Effector memory CD8-positive, alpha-beta T cell (primary cell): Measurements from ENCODE around the gene FBXO33.

Experiments used
- ATAC-seq: fragments of 150-1000 bp; cut with Tn5 transposase; replicated peaks from 2 replicates; pipeline ENCODE4 v1.10.0; 2021; ENCODE audit warnings: mild to moderate bottlenecking, moderate library complexity
- DNase-seq, 3 experiments: peaks; one replicate each; pipeline ENCODE4 v3.0.0; 2021
- H3K27ac Mint-ChIP-seq, 2 donors: one replicate each; pipeline ENCODE4 v1.8.0; 2022; ENCODE audit warnings: mild to moderate bottlenecking in 2 of 2, mixed read lengths in 2 of 2, moderate library complexity in 2 of 2
- H3K27me3 Mint-ChIP-seq, 2 donors: one replicate each; pipeline ENCODE4 v1.8.0; 2022; ENCODE audit warnings: mixed read lengths in 2 of 2
- H3K36me3 Mint-ChIP-seq: one replicate; pipeline ENCODE4 v1.8.0; 2022; ENCODE audit warnings: mild to moderate bottlenecking, moderate library complexity, mixed read lengths; ENCODE audit not compliant: insufficient read depth
- H3K4me1 Mint-ChIP-seq, 2 donors: one replicate each; pipeline ENCODE4 v1.8.0; 2022; ENCODE audit warnings: low read depth in 2 of 2, mixed read lengths in 2 of 2
- H3K4me3 Mint-ChIP-seq, 2 donors: one replicate each; pipeline ENCODE4 v1.8.0; 2022; ENCODE audit warnings: mild to moderate bottlenecking in 2 of 2, mixed read lengths in 2 of 2, moderate library complexity in 2 of 2
- H3K9me3 Mint-ChIP-seq, 2 donors: one replicate each; pipeline ENCODE4 v1.8.0; 2022; ENCODE audit warnings: mixed read lengths in 2 of 2

FBXO33 gene

GRCh38 chr14:39422243-39422642 is 10.0 kb downstream of the FBXO33 start:
- ATAC-seq (no peak), DNase-seq (no peak)
- peaks cover 0 to under 1% of the 10 kb centered on the region in 2 donors for H3K9me3 Mint-ChIP-seq
- H3K4me1 Mint-ChIP-seq: peaks cover 34 to 53% of the 10 kb centered on the region in 2 donors
- H3K36me3 Mint-ChIP-seq: peaks cover 23% of the 10 kb centered on the region
- peak overlapping the region in 1 of 2 donors; percentile 16 for H3K27ac Mint-ChIP-seq
- H3K27me3 Mint-ChIP-seq: no peaks in the 10 kb centered on the region
- H3K4me3 Mint-ChIP-seq: peak overlapping the region in 1 of 2 donors; percentile 2

- H3K9me3 Mint-ChIP-seq: peaks cover 4 to 12% of the 10 kb centered on the region in 2 donors
- H3K27ac Mint-ChIP-seq: no peak overlapping the region
- DNase-seq (no peak), ATAC-seq (peak; percentile 46)
- H3K4me3 Mint-ChIP-seq: no peak overlapping the region
- peaks cover 27 to 42% of the 10 kb centered on the region in 2 donors for H3K4me1 Mint-ChIP-seq
- H3K36me3 Mint-ChIP-seq: peaks cover 28% of the 10 kb centered on the region
- no peaks in the 10 kb centered on the region for H3K27me3 Mint-ChIP-seq
These were observed 13.0 kb downstream of the FBXO33 start for GRCh38 chr14:39419272-39419671.

- H3K27ac Mint-ChIP-seq: no peak overlapping the region
- H3K4me1 Mint-ChIP-seq: peaks cover 13 to 40% of the 10 kb centered on the region in 2 donors
- H3K36me3 Mint-ChIP-seq: peaks cover 39% of the 10 kb centered on the region
- peaks cover 4 to 12% of the 10 kb centered on the region in 2 donors for H3K9me3 Mint-ChIP-seq
- no peak for DNase-seq
- no peak overlapping the region for H3K4me3 Mint-ChIP-seq
- ATAC-seq: no peak
- H3K27me3 Mint-ChIP-seq: no peaks in the 10 kb centered on the region
These were observed 15.2 kb downstream of the FBXO33 start for GRCh38 chr14:39417014-39417413.

- Mint-ChIP-seq H3K9me3 (peaks cover 4 to 12% of the 10 kb centered on the region in 2 donors), H3K27me3 (no peaks in the 10 kb centered on the region), H3K36me3 (peaks cover 42% of the 10 kb centered on the region), H3K4me1 (peaks cover 12 to 33% of the 10 kb centered on the region in 2 donors), H3K4me3 (no peak overlapping the region), H3K27ac (no peak overlapping the region)
- DNase-seq (no peak), ATAC-seq (no peak)
These were observed 16.2 kb downstream of the FBXO33 start for GRCh38 chr14:39416072-39416471.

- DNase-seq (no peak), ATAC-seq (peak; percentile 22)
These were observed 25.7 kb downstream of the FBXO33 start for GRCh38 chr14:39406560-39406959.

GRCh38 chr14:39398382-39398781 is 33.9 kb downstream of the FBXO33 start:
- ATAC-seq (no peak), DNase-seq (no peak)
- peaks cover 2 to 3% of the 10 kb centered on the region in 2 donors for H3K4me1 Mint-ChIP-seq
- H3K9me3 Mint-ChIP-seq: no peaks in the 10 kb centered on the region
- no peak overlapping the region for H3K27ac Mint-ChIP-seq
- no peak overlapping the region for H3K4me3 Mint-ChIP-seq
- H3K27me3 Mint-ChIP-seq: no peaks in the 10 kb centered on the region
- peaks cover 63% of the 10 kb centered on the region for H3K36me3 Mint-ChIP-seq

More at GRCh38 chr14:39406560-39406959, 25.7 kb downstream of the FBXO33 start:
- peaks cover 29 to 56% of the 10 kb centered on the region in 2 donors for H3K4me1 Mint-ChIP-seq
- H3K27ac Mint-ChIP-seq: peak overlapping the region in 1 of 2 donors; percentile 11
- no peaks in the 10 kb centered on the region for H3K27me3 Mint-ChIP-seq
- peaks cover 35% of the 10 kb centered on the region for H3K36me3 Mint-ChIP-seq
- H3K4me3 Mint-ChIP-seq: no peak overlapping the region
- no peaks in the 10 kb centered on the region for H3K9me3 Mint-ChIP-seq

GRCh38 chr14:39396448-39396847 is 35.8 kb downstream of the FBXO33 start:
- H3K9me3 Mint-ChIP-seq: no peaks in the 10 kb centered on the region
- H3K27me3 Mint-ChIP-seq: no peaks in the 10 kb centered on the region
- DNase-seq (no peak), ATAC-seq (no peak)
- H3K27ac Mint-ChIP-seq: peak overlapping the region in 1 of 2 donors; percentile 13
- H3K4me3 Mint-ChIP-seq: no peak overlapping the region
- peaks cover 61% of the 10 kb centered on the region for H3K36me3 Mint-ChIP-seq
- peaks cover 0 to 3% of the 10 kb centered on the region in 2 donors for H3K4me1 Mint-ChIP-seq

- ATAC-seq (peak; percentile 19), DNase-seq (no peak)
- Mint-ChIP-seq H3K4me3 (no peak overlapping the region), H3K9me3 (no peaks in the 10 kb centered on the region), H3K36me3 (peaks cover 58% of the 10 kb centered on the region), H3K4me1 (peaks cover 0 to 3% of the 10 kb centered on the region in 2 donors), H3K27ac (peak overlapping the region; percentile 47 to 78), H3K27me3 (no peaks in the 10 kb centered on the region)
These were observed 36.5 kb downstream of the FBXO33 start for GRCh38 chr14:39395555-39396254.

- peaks cover 0 to 3% of the 10 kb centered on the region in 2 donors for H3K4me1 Mint-ChIP-seq
- H3K27me3 Mint-ChIP-seq: no peaks in the 10 kb centered on the region
- ATAC-seq (no peak), DNase-seq (no peak)
- H3K27ac Mint-ChIP-seq: peak overlapping the region in 1 of 2 donors; percentile 30
- H3K4me3 Mint-ChIP-seq: no peak overlapping the region
- peaks cover 36% of the 10 kb centered on the region for H3K36me3 Mint-ChIP-seq
- H3K9me3 Mint-ChIP-seq: no peaks in the 10 kb centered on the region
These were observed 38.9 kb downstream of the FBXO33 start for GRCh38 chr14:39393289-39393688.

GRCh38 chr14:39384177-39384576 is 48.1 kb downstream of the FBXO33 start:
- H3K9me3 Mint-ChIP-seq: no peaks in the 10 kb centered on the region
- H3K4me3 Mint-ChIP-seq: no peak overlapping the region
- ATAC-seq (no peak), DNase-seq (no peak)
- H3K27me3 Mint-ChIP-seq: no peaks in the 10 kb centered on the region
- H3K4me1 Mint-ChIP-seq: peaks cover 13 to 24% of the 10 kb centered on the region in 2 donors
- no peaks in the 10 kb centered on the region for H3K36me3 Mint-ChIP-seq
- peak overlapping the region in 1 of 2 donors; percentile 72 for H3K27ac Mint-ChIP-seq

- Mint-ChIP-seq H3K27ac (peak overlapping the region; percentile 57 to 72), H3K9me3 (no peaks in the 10 kb centered on the region), H3K27me3 (no peaks in the 10 kb centered on the region), H3K36me3 (no peaks in the 10 kb centered on the region), H3K4me3 (no peak overlapping the region), H3K4me1 (peaks cover 13 to 24% of the 10 kb centered on the region in 2 donors)
- DNase-seq: no peak
- no peak for ATAC-seq
These were observed 48.5 kb downstream of the FBXO33 start for GRCh38 chr14:39383741-39384140.

GRCh38 chr14:39383026-39383660 is 49.1 kb downstream of the FBXO33 start:
- H3K9me3 Mint-ChIP-seq: no peaks in the 10 kb centered on the region
- ATAC-seq (peak; percentile 85), DNase-seq (no peak)
- peak overlapping the region in 1 of 2 donors; percentile 52 for H3K4me3 Mint-ChIP-seq
- no peaks in the 10 kb centered on the region for H3K27me3 Mint-ChIP-seq
- no peaks in the 10 kb centered on the region for H3K36me3 Mint-ChIP-seq
- H3K4me1 Mint-ChIP-seq: peaks cover 13 to 24% of the 10 kb centered on the region in 2 donors
- H3K27ac Mint-ChIP-seq: peak overlapping the region; percentile 57 to 72

- no peak overlapping the region for H3K4me3 Mint-ChIP-seq
- no peak for ATAC-seq
- H3K4me1 Mint-ChIP-seq: peaks cover 13 to 24% of the 10 kb centered on the region in 2 donors
- no peak for DNase-seq
- H3K27ac Mint-ChIP-seq: peak overlapping the region; percentile 15 to 75
- H3K36me3 Mint-ChIP-seq: no peaks in the 10 kb centered on the region
- H3K9me3 Mint-ChIP-seq: no peaks in the 10 kb centered on the region
- no peaks in the 10 kb centered on the region for H3K27me3 Mint-ChIP-seq
These were observed 49.8 kb downstream of the FBXO33 start for GRCh38 chr14:39382463-39382862.

- Mint-ChIP-seq H3K9me3 (no peaks in the 10 kb centered on the region), H3K27ac (peak overlapping the region in 1 of 2 donors; percentile 5), H3K36me3 (no peaks in the 10 kb centered on the region), H3K4me3 (no peak overlapping the region), H3K27me3 (no peaks in the 10 kb centered on the region), H3K4me1 (peaks cover 13 to 24% of the 10 kb centered on the region in 2 donors)
- ATAC-seq: no peak
- DNase-seq: no peak
These were observed 50.9 kb downstream of the FBXO33 start for GRCh38 chr14:39381366-39381765.
